HG03439 (cell line): ENCODE results near the gene COMT.

Source experiments
- ATAC-seq: cut with Tn5 transposase; IDR thresholded peaks from one replicate; pipeline ENCODE4 v1.9.1; 2021; ENCODE audit warnings: mild to moderate bottlenecking, moderate library complexity; ENCODE audit not compliant: unreplicated experiment

The COMT gene

DNA sequence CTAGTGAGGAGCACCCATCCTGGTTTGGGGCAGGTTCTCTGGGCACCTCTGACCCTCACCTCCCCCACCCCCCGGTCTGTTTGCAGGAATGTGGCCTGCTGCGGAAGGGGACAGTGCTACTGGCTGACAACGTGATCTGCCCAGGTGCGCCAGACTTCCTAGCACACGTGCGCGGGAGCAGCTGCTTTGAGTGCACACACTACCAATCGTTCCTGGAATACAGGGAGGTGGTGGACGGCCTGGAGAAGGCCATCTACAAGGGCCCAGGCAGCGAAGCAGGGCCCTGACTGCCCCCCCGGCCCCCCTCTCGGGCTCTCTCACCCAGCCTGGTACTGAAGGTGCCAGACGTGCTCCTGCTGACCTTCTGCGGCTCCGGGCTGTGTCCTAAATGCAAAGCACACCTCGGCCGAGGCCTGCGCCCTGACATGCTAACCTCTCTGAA lies 26.9 kb downstream of the COMT start:
- no peak for ATAC-seq

DNA sequence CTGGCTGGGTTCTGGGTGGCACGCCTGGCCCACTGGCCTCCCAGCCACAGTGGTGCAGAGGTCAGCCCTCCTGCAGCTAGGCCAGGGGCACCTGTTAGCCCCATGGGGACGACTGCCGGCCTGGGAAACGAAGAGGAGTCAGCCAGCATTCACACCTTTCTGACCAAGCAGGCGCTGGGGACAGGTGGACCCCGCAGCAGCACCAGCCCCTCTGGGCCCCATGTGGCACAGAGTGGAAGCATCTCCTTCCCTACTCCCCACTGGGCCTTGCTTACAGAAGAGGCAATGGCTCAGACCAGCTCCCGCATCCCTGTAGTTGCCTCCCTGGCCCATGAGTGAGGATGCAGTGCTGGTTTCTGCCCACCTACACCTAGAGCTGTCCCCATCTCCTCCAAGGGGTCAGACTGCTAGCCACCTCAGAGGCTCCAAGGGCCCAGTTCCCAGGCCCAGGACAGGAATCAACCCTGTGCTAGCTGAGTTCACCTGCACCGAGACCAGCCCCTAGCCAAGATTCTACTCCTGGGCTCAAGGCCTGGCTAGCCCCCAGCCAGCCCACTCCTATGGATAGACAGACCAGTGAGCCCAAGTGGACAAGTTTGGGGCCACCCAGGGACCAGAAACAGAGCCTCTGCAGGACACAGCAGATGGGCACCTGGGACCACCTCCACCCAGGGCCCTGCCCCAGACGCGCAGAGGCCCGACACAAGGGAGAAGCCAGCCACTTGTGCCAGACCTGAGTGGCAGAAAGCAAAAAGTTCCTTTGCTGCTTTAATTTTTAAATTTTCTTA lies 27.8 kb downstream of the COMT start:
- no peak for ATAC-seq

DNA sequence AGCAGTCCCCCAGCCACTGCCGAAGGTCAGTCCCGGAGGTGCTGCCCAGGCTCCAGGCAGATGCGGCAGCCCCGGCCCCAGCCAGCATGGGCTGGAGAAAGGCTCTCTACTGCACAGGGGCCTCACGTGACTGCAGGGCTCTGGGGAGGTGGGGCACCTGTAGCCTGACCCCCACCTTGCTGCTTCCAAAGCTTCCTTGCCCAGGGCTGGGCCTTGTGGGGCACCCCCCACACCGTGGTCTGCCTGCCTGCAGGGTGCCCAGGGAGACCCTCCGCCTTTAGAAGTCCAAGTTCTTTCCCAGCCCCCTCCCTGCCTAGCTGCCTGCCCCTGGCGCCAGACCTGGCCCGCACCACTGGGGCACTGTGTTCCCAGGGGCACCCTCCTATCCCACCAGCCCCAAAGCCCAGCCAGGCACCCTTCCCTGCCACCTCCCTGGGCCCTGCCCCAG lies 28.5 kb downstream of the COMT start:
- ATAC-seq = no peak

DNA sequence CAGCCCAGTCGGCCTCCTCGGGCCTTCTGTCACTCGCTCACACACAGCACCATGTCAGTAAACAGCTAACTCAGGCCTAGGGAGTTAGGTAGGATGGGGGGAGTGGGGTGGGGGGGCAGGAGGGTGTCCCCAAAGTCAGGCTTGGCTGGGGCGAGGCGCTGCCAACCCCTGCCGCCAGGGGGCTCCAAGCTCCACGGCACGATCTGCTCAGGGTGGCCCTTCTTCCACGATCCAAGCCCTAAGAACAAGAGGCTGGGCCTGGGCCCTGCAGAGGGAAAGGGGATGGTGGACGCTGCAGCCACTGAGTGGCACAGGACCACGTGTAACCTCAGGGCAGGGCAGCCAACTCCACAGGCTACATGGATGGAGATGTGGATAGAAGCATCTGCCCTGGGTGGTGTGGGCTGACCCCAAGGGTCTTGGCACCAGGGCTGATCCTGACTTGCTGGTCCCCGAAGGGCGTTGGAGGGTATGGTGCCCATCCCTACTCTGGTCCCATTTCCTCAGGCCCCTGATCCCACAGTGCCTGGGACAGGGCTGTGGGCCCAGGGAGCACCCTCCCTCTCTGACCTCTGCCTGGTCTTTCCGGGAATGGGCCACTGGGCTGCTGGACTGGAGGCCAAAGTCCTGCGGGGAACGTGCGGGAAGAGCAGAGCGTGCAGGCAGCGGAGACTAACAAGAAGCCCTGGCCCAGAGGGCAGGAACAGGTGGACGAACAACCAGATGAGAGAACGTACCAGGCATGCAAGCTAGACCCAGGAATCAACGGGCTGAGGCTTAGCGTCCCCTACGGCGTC lies 29.1 kb downstream of the COMT start:
- no peak for ATAC-seq

DNA sequence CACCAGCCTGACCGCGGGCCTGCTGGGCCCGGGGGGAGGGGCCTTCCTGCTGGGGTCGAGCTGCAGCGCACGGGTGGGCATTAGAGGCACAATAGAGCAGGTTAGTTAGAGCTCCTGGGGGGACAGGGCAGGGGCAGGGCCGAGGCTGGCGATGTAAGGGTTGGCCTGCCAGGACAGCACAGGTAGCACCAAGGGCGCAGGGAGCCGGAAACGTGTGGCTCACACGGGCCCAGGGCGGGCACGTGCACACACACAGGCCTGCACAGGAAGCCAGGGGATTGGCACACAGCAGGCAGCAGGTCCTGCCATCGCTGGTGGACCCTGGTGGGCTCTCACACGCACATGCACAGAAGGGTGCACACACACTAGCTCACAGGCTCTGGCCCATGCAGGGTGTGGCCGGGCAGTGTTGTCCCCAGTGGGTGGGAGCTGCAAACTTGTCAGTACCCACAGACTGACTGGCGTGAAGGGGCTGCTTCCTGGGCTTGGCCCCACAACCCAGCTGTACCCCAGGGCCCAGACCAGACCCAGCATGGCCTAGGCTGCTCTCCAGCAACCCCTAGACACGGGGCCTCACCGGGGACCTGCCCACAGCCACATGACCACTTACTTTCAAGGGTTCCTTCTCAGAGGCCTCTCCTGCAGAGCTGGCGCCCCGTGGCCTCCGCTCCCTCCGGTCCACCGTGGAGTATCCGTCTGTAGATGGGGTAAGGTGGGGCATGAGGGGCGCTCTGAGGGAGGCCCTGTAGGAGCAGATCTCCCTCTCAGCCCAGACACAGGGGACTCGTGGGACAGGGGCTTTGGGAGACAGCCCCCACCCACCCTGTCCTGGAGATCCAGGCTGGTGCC lies 29.9 kb downstream of the COMT start:
- no peak for ATAC-seq

DNA sequence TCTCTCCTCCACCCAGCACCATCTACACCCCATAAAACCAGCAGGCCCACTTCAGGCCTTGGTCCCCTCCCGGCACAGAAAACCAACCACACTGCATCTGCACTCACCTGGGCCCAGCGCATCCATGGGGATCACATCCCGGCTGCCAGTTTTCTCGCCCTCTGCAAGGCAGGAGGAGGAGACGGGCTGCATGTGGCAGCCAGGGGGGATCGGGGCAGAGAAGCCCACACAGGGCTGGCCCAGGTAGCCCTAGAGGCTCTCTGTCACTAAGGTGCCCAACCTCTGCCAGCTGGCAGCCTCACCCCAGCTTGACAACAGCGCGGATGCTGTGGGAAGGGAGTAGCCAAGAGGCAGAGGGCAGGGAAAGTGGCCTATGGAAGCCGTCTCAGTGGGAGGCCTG lies 30.7 kb downstream of the COMT start:
- ATAC-seq = no peak

DNA sequence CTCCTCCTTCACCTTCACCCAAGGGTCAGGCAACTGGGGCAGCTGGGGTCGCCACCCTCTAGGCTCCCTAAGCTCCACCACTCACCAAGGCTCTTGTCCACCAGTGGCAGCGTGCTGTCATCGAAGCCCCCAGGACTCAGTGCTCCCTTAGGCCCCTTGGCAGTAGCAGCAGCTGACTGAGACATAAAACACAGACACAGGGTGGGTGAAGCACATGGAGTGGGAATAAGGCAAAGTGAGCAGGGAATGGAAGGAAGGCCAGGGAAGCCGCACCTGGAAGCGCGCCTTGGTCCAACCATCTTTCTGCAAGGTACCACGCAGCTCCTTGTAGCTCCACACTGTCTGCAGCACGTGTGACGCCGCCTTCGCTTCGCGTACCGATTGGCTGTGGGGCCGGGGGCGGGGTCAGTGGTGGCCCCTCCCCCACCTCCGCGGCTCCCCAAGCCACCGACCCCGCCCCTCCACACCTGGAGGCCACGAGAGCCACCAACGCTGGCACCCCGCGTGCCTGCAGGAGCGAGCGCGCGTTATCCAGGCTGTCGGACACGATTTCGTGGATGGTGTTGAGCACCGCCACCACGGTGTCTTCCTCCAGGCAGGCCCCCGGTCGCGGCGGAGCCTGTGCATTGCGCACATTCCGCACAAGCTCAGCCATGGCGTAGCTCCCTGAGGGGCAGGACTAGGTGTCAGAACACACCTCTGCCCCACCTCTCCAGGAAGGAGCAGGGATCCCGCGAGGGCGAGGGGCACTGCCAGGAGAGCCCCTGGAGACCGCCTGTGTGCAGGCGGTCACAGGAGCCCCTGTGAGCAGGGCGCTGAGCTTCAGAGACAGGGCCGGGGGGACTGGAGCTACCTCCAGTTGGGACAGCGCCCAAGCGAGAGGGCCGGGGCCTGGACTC lies 31.3 kb downstream of the COMT start:
- no peak for ATAC-seq

DNA sequence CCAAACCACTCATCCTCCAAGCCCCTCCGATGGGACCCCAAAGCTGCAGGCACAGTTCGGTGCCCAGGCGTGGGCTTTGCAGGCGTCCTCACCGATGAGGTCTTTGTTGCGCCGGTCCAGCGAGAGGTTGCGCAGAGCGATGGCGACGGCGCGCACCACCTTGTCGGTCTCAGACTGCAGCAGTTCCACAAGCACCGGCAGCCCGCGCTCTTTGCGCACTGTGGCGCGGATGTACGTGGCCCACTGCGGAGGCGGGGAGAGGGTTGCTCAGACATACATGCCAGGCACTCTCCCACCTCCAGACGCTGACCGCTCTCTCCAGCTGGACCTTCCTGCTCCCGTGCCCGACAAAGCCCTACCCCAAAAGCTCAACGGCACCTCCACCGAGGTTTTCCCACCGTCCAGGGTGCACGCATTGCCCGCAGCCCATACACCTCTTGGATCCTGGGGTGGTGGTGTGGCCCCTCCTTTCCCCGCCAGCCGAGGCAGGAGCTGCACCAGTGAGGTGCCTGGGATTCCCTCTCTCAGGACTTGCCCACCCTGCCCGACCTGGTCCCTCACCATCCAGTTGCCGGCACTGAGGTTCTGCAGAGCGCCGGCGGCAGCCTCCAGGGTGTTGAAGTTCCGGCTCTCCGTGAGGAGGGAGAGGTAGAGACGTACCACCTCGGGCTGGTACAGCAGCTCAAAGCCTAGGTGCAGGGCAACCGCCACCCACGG lies 32.1 kb downstream of the COMT start:
- ATAC-seq = no peak

DNA sequence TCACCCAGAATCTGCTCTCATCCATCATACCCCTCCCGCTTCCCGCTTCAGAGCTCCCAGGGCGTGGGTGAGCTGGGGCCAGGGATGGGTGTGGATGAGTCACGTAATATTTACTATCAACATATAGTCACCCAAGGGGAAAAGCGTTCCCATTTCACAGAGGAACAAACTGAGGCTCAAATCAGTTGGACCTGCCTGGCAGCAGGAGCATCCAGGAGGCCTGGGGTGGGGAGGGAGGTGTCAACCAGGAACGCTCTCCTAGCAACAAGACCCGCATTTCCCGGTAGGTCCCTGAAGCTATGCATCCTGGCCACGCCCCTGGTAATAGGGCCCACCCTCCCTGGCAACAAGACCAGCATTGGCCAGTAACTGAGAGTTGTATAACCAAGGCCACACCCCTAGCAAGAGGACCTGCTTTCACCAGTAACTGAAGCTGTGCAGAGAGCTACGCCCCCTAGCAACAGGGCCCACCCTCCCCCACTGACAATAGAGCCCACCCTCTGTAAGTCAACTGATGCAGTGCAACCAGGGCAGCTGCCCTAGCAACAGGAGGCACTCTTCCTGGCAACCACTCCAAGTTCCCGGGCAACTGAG lies 32.8 kb downstream of the COMT start:
- ATAC-seq = no peak

DNA sequence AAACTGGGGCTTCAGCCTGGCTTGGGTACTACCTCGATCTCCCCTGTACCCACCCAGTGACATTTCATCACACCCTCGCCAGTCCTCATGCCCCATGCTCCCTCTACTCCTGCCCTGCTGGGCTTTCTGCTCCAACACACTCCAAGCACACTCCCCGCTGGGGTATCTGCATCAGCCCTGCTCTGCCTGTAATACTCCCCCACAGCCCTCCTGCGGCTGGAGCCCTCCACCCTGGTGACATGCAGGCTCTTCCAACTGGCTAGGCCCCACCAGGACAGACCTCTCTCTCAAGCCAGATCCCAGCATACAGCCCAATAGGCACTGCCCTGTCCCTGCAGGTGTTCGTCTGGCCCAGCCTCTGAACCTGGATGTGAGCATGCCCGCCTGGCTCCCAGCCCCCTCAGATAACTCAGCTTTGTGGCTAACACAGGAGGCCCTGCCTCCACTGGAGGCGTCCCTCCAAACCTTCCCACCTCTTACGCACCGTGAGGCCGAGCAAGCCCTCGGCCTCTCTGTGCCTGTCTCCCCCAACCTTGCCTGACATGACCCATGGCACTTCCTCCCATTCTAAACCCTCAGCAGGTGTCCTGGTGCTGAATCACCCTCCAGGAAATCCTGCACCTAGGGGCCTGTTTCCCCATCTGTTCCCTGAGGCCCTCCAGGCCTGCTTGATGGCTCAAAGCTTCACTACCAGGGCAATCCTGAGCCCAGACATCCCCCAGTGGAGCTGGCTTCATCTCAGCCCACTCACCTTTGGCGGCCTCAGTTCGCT lies 33.5 kb downstream of the COMT start:
- no peak for ATAC-seq

DNA sequence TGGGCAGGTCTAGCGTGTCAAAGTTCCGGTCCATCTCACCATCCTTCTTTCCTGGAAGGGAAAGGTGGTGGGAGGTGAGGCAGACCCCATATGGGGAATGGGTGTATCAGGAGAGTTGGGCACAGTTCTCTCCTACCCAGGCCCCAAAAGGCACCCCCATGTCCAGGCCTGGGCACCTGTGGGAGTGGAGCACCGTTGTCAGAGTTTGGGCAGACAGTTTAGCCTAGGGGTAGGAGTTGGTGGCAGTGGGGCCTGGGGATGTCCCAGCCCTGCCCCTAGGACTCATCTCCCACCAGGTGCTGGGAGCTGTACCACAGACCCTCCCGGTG lies 34.1 kb downstream of the COMT start:
- ATAC-seq = no peak

DNA sequence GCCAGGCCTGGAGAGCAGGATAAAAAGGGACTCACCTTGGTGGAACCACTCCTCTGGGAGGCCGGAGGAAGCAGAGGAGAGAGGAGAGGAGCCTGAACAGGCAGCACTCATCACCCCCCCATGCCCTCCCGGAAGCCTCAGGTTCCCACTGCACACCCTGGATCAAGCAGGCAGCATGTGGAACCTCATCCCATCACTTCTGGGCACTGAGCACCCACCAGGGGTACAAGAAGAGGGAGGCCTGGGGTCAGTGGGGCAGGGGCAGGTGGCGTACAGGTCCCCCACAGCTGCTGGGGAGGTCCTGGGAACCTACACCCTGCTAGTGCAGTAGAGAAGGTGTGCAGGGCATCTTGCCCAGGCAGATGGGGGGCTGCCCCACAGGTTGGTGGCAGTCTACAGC lies 35.1 kb downstream of the COMT start:
- ATAC-seq = no peak

DNA sequence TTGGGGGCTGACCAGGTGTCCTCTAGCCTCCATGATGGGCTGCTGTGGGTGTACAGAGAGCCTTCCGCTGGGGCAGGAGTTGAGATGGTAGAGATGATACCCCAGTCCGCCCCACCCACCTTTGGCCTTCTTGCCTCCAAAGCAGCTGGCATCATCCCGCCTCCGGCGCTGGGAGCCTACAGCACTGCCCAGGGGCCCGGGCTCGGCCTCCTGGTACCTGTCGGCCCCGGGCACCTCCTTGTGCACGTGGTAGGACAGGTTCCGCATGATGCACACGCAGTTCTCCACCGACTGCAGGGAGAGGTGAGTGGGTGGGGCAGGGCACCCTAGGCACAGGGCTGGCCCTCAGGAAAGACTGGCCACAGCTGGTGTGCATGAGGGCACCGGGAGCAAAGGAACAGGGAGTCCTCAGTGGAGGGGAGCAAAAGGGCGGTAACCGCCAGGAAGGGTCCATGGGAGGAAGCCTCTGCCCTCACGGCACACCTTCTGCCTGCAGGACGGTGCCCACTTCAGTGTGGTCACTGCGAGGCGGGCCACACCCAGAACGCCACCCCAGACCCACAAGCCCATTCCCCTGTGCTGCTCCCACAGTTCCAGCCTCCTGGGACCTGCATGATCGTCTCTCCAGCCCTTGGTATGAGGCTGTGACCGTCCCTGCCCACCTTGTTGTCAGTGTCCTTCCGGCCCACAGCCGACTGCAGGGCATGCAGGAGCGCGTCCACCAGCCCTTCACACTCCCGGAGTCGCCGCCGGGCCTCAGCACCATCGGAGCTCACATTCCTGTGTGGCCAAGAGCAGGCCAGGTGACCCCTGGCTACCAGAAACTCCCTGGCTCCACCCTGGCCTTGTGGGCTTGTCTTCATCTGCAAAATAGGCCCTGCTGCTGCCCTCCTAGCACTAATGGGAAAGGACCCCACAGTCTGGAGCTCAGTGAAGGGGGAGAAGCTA lies 36.0 kb downstream of the COMT start:
- ATAC-seq = no peak

DNA sequence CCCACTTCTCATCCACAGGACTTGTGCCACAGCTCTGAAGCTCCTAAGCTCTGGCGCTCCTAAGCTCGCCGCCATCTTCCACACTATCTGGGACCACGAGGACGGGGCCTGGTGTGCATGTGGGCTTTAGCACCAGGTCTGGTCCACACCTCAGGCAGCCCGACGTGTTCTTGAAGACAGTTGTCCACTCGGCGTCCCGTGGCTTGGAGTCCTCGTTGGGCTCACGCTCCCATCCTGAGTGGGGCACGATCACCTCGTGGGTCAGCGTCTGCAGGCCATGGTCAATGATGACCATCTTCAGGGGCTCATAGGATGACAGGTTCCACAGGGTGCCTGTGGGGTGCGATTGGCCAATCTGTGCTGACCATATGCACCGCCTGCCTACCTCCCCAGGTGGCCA lies 37.2 kb downstream of the COMT start:
- no peak for ATAC-seq

DNA sequence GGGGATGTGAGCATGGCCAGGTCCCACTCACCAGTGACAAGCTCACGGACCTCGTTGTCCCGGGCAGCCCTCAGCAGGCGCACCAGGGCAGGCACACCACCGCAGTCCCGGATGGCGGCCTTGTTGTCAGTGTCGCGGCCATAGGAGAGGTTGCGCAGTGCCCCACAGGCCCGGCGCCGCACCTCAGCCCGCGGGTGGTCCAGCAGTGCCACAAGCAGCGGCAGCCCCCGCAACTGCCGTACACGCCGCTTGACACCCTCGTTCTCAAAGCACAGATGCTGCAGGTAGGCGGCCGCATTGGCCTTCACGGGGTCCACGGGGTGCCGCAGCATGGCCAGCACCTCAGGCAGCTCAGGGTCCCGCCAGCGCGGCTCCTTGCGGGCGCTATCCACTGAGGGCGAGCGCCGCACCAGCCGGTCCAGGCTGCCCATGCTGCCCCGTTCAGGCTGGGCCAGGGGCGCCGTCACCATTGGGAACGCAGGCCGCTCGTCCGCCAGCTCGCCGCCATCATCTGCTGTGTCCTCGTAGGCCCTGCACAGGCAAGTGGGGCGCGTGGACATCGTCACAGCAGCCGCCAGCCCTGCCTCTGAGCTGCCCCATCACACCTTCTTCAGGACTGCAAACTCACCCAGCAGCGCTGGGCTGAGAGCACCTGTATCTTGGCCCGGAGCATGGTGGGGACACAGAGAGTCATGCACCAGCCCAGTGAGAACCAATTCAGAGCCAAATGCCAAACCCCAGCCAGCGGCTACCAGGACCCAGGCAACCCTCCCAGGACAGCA lies 38.3 kb downstream of the COMT start:
- no peak for ATAC-seq

DNA sequence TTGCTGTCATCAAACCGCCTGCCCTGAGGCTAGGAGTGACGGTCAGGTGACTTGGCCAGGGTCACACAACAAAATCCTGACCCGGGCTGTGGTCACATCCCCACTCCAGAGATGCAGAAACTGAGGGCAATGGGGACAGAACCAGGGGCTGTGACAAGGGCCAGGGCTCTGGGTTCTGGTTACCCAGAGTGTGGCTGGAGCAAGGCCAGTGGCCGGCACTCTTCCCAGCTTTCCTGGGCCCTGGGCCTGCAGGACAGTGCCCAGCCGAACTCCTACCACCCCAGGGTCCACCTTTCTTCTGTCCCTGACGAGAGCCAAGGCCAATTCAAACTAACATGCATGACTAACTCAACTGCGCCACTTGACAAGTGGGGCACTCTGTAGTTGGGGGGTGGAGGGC lies 39.2 kb downstream of the COMT start:
- ATAC-seq = no peak
